Measurements from ENCODE around the gene NIPA2. TPM values are rescaled to one million over a fixed set of nuclear protein-coding genes. Genes with fewer than 3 reads are reported as not detected.

Gene NIPA2
- total RNA-seq, 2 donors from 2014 or later = 59.1 to 65.9 TPM

Other genes starting within 250 kb of the NIPA2 start
- 10 to 100 TPM; 16.2 to 18.8 TPM for gene NIPA1, start 52.0 kb upstream of the NIPA2 start, total RNA-seq
- gene CYFIP1, start 141.7 kb downstream of the NIPA2 start, total RNA-seq = 10 to 100 TPM; 13.5 to 19.2 TPM
- 10 to 100 TPM; 10.3 to 12.6 TPM for gene TUBGCP5, start 200.9 kb downstream of the NIPA2 start, total RNA-seq